HepG2 (cell line): ENCODE measurements around the gene SRBD1. TPM values are rescaled to one million over a fixed set of nuclear protein-coding genes. Genes with fewer than 3 reads are reported as not detected.

Experiments used
- ATAC-seq: fragments of 200-7000 bp; cut with Tn5 transposase; 3 replicates; pipeline ENCODE4 v1.9.1; 2020; ENCODE audit warnings: mild to moderate bottlenecking, moderate library complexity
- BruUV-seq: library from RNA; stranded (reverse); fragments of 400-500 nt; replicated peaks from 2 replicates; lab custom pipeline; 2021; lab: Mats Ljungman, UMichigan
- CTCF ChIA-PET: fragments of 300-600 bp; formaldehyde crosslinking; extraction: SDS; loops from one replicate; lab custom pipeline; 2021; ENCODE audit warnings: low total read pairs, inconsistent platforms, low intra/inter-chr PET ratio; lab: Yijun Ruan, JAX
- POLR2A ChIA-PET: fragments of 350-600 bp; sonication (Branson Sonifier 250); formaldehyde crosslinking; loops from one replicate; lab custom pipeline; 2020; ENCODE audit warnings: antibody characterized with exemption, inconsistent platforms; lab: Yijun Ruan, JAX
- DNase-seq: peaks from one replicate; pipeline ENCODE4 v3.0.0-alpha.2; 2015; ENCODE audit warnings: low spot score
- FAIRE-seq: peaks from 3 replicates; lab custom pipeline; 2011; peaks lifted over from hg19 to GRCh38; lab: Jason Lieb, UNC
- H2AFZ ChIP-seq: one replicate; pipeline ENCODE4 v1.6.1; 2011; ENCODE audit warnings: low read length, inconsistent platforms
- H3K27ac ChIP-seq: fragments of 300-600 bp; 3 replicates; pipeline ENCODE4 v1.8.0; 2011; ENCODE audit warnings: mixed run types, mild to moderate bottlenecking, mixed read lengths, low read length, inconsistent platforms; ENCODE audit not compliant: insufficient read depth; ENCODE audit errors: extremely low read length
- H3K27me3 ChIP-seq, 2 experiments: fragments of 200-600 bp in 1 of 2; 2 replicates in 1 of 2; 3 replicates in 1 of 2; pipeline versions ENCODE4 v1.6.0 to v1.8.0; 2011; ENCODE audit warnings: low read length in 2 of 2, mild to moderate bottlenecking in 2 of 2, moderate library complexity in 2 of 2, inconsistent platforms in 1 of 2; ENCODE audit not compliant: insufficient read depth in 2 of 2, control insufficient read depth in 1 of 2
- H3K36me3 ChIP-seq, 2 experiments: fragments of 200-600 bp in 1 of 2; replicated peaks in 1 of 2; 2 replicates in 1 of 2; 3 replicates in 1 of 2; pipeline versions ENCODE4 v1.5.1 to v1.8.0; 2011; ENCODE audit warnings: low read length in 2 of 2, inconsistent platforms in 1 of 2; ENCODE audit not compliant: insufficient read depth in 2 of 2, control insufficient read depth in 1 of 2
- H3K4me1 ChIP-seq: 2 replicates; pipeline ENCODE4 v1.5.1; 2012; ENCODE audit warnings: low read length, inconsistent platforms; ENCODE audit not compliant: insufficient read depth
- H3K4me2 ChIP-seq: 2 replicates; pipeline ENCODE4 v1.6.0; 2011; ENCODE audit warnings: low read depth, low read length, inconsistent platforms
- H3K4me3 ChIP-seq, 3 experiments: fragments of 200-600 bp in 1 of 3; sonication (generic), shearing (Covaris generic) in 1 of 3; replicated peaks in 1 of 3; 2 replicates each; pipeline ENCODE4 v1.5.1; 2011 to 2016; ENCODE audit warnings: low read length in 3 of 3, inconsistent platforms in 2 of 3, low read depth in 2 of 3, mild to moderate bottlenecking in 2 of 3, control low read depth in 1 of 3, mixed read lengths in 1 of 3; ENCODE audit not compliant: insufficient read depth in 1 of 3
- H3K79me2 ChIP-seq: one replicate; pipeline ENCODE4 v1.6.1; 2011; ENCODE audit warnings: low read length, inconsistent platforms; ENCODE audit not compliant: insufficient read depth
- H3K9ac ChIP-seq: 2 replicates; pipeline ENCODE4 v1.6.0; 2011; ENCODE audit warnings: mild to moderate bottlenecking, low read depth, low read length, inconsistent platforms; ENCODE audit not compliant: insufficient read depth
- H3K9me3 ChIP-seq: 2 replicates; pipeline ENCODE4 v1.5.1; 2012; ENCODE audit warnings: mild to moderate bottlenecking, low read length
- H4K20me1 ChIP-seq: 2 replicates; pipeline ENCODE4 v1.6.0; 2011; ENCODE audit warnings: inconsistent platforms, mild to moderate bottlenecking, low read length, moderate library complexity; ENCODE audit not compliant: insufficient read depth
- EED ChIP-seq: sonication (generic); formaldehyde crosslinking; IDR thresholded peaks from 2 replicates; pipeline ENCODE4 v1.5.0; 2020; ENCODE audit warnings: mild to moderate bottlenecking, missing genetic modification reagents
- NFRKB ChIP-seq: fragments of 450-650 bp; IDR thresholded peaks from 2 replicates; pipeline ENCODE4 v1.6.1; 2017
- NR2F6 ChIP-seq, 2 experiments: IDR thresholded peaks; 2 replicates each; pipeline ENCODE4 v1.6.1; 2016; ENCODE audit warnings: antibody characterized with exemption in 1 of 2, mild to moderate bottlenecking in 1 of 2
- REPIN1 ChIP-seq: sonication (generic); formaldehyde crosslinking; IDR thresholded peaks from 2 replicates; pipeline ENCODE4 v1.8.0; 2022; ENCODE audit warnings: missing genetic modification reagents, low read depth, mild to moderate bottlenecking, borderline replicate concordance
- SMAD1 ChIP-seq: sonication (generic); formaldehyde crosslinking; IDR thresholded peaks from 2 replicates; pipeline ENCODE4 v1.4.0; 2020; ENCODE audit warnings: missing genetic modification reagents, low read depth, mild to moderate bottlenecking, borderline replicate concordance
- SMAD3 ChIP-seq: sonication (generic); formaldehyde crosslinking; IDR thresholded peaks from 2 replicates; pipeline ENCODE4 v1.4.0; 2020; ENCODE audit warnings: missing genetic modification reagents
- ZNF124 ChIP-seq: sonication (generic); formaldehyde crosslinking; IDR thresholded peaks from 2 replicates; pipeline ENCODE4 v1.4.0; 2020; ENCODE audit warnings: missing genetic modification reagents
- ZNF563 ChIP-seq: sonication (generic); formaldehyde crosslinking; IDR thresholded peaks from 2 replicates; pipeline ENCODE4 v1.8.0; 2022; ENCODE audit warnings: mild to moderate bottlenecking, moderate library complexity, missing genetic modification reagents
- ZNF567 ChIP-seq: sonication (generic); formaldehyde crosslinking; IDR thresholded peaks from 2 replicates; pipeline ENCODE4 v1.8.1; 2023; ENCODE audit warnings: mild to moderate bottlenecking, missing genetic modification reagents, borderline replicate concordance
- ZNF589 ChIP-seq: sonication (generic); formaldehyde crosslinking; conservative IDR thresholded peaks from 2 replicates; pipeline ENCODE4 v1.8.0; 2022; ENCODE audit warnings: mild to moderate bottlenecking, moderate library complexity, missing genetic modification reagents
- ZNF616 ChIP-seq: sonication (generic); formaldehyde crosslinking; IDR thresholded peaks from 2 replicates; pipeline ENCODE4 v1.5.0; 2020; ENCODE audit warnings: low read depth, mild to moderate bottlenecking, missing genetic modification reagents
- ZNF746 ChIP-seq: sonication (generic); formaldehyde crosslinking; IDR thresholded peaks from 2 replicates; pipeline ENCODE4 v1.8.0; 2022; ENCODE audit warnings: mild to moderate bottlenecking, missing genetic modification reagents
- ZNF775 ChIP-seq: sonication (generic); formaldehyde crosslinking; IDR thresholded peaks from 2 replicates; pipeline ENCODE4 v1.4.0; 2020; ENCODE audit warnings: missing genetic modification reagents, mild to moderate bottlenecking, moderate library complexity, borderline replicate concordance
- ZSCAN29 ChIP-seq: sonication (generic); formaldehyde crosslinking; conservative IDR thresholded peaks from 2 replicates; pipeline ENCODE4 v1.4.0; 2020; ENCODE audit warnings: mild to moderate bottlenecking, missing genetic modification reagents
- WGBS: methylation state at CpG from one replicate; pipeline ENCODE4 v1.1.6; 2017; ENCODE audit warnings: low lambda C conversion rate; 5-methylcytosine and 5-hydroxymethylcytosine counted together
- in situ Hi-C: cut with HindIII; loops from 2 replicates; pipeline ENCODE4 v1.10.0; 2017; ENCODE audit warnings: low pct_unique_long_range_greater_than_20kb; ENCODE audit not compliant: extremely low pct_ligation_motif_present
- intact Hi-C: fragments of 100-400 bp; cut with micrococcal nuclease; formaldehyde crosslinking; loops from one replicate; pipeline ENCODE4 v1.10.0; 2022; ENCODE audit not compliant: unreplicated experiment
- polyA plus RNA-seq, 8 experiments: library from polyadenylated mRNA; depleted of rRNA in 3 of 8; stranded (reverse) in 7 of 8; unstranded in 1 of 8; fragments of >200 nt; fragmentation: Illumina TruSeq in 4 of 8; extraction: Trizol in 4 of 8; gene quantifications; 2 replicates each; pipeline versions ENCODE4 v1.2.1 to v1.2.3, GENCODE V29; 2011 to 2016; ENCODE audit warnings: low read depth in 4 of 8, missing spikeins in 1 of 8, mixed read lengths in 1 of 8; ENCODE audit not compliant: insufficient read depth in 1 of 8
- total RNA-seq, 5 experiments: library from RNA; depleted of rRNA; stranded (reverse); fragments of >200 nt; fragmentation: Illumina TruSeq; extraction: Trizol; gene quantifications; 2 replicates each; pipeline ENCODE4 v1.2.3, GENCODE V29; 2016; ENCODE audit warnings: low read depth in 1 of 5
- TF ChIP-seq, protein P1 (sequence below), 2 experiments: sonication (generic) in 1 of 2; formaldehyde crosslinking in 1 of 2; IDR thresholded peaks; 2 replicates each; pipeline versions ENCODE4 v1.6.1 to v1.9.0; 2014 to 2022; ENCODE audit warnings: antibody characterized with exemption in 1 of 2, borderline replicate concordance in 1 of 2, inconsistent platforms in 1 of 2, low read depth in 1 of 2, missing genetic modification reagents in 1 of 2

Gene SRBD1
- total and polyA plus RNA-seq, 2 of the 13 experiments (the other 11 are each of a cell fraction or from before 2014, with no cell fraction given) = 3.2 to 23.9 TPM

DNA sequence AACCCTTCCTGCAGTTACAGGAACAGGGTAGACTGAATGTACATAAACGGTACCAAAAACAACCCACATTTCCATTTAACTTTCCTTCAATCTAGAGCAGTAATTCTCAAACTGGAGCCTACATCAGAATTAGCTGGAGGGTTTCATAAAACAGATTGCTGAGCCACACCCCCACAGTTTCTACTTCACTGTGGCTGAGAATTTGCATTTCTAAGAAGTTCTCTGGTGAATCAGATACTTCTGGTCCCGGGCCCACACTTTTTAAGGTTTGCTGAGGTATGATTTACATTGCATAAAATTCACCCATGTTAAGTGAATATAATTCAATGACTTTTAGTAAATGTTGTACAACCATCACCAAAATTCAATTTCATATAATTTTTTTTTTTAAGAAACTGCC, 113.7 kb downstream of the SRBD1 start:
- Histone ChIP-seq H3K79me2 (no peaks in the 10 kb centered on the region), H3K36me3 (no peaks in the 10 kb centered on the region), H4K20me1 (no peaks in the 10 kb centered on the region), H3K9me3 (0 out of 2 replicates have a peak, but pooled peaks cover 4% of the 10 kb centered on the region), H3K4me1 (no peaks in the 10 kb centered on the region), H3K9ac (no peak overlapping the region), H2AFZ (no peak overlapping the region), H3K27me3 (no peaks in the 10 kb centered on the region; a peak in 1 of 5 replicates), H3K4me2 (no peak overlapping the region), H3K27ac (no peak overlapping the region), H3K4me3 (no peak overlapping the region)
- WGBS = 89% methylated on average over 2 of the region's 2 CpGs
- CTCF ChIA-PET = interaction anchor here (0.8 kb wide), 1 partner anchor 516 kb away, joined by 4 read pairs; no protein-coding TSS in a partner anchor
- TF ChIP-seq ZNF775 (no peak), ZSCAN29 (no peak), SMAD3 (CRISPR knock-in tag) (no peak), ZNF589 (CRISPR knock-in tag) (no peak), ZNF746 (CRISPR knock-in tag) (no peak), REPIN1 (no peak), ZNF124 (no peak), NR2F6 (IDR thresholded peaks at IDR 0.05) (no peak), NR2F6 (CRISPR knock-in tag; IDR thresholded peaks at IDR 0.05) (no peak), ZNF563 (CRISPR knock-in tag) (no peak), NFRKB (no peak), SMAD1 (CRISPR knock-in tag) (no peak), ZNF616 (CRISPR knock-in tag) (no peak), ZNF567 (CRISPR knock-in tag) (no peak), EED (CRISPR knock-in tag) (no peak)
- TF ChIP-seq, protein P1, sequence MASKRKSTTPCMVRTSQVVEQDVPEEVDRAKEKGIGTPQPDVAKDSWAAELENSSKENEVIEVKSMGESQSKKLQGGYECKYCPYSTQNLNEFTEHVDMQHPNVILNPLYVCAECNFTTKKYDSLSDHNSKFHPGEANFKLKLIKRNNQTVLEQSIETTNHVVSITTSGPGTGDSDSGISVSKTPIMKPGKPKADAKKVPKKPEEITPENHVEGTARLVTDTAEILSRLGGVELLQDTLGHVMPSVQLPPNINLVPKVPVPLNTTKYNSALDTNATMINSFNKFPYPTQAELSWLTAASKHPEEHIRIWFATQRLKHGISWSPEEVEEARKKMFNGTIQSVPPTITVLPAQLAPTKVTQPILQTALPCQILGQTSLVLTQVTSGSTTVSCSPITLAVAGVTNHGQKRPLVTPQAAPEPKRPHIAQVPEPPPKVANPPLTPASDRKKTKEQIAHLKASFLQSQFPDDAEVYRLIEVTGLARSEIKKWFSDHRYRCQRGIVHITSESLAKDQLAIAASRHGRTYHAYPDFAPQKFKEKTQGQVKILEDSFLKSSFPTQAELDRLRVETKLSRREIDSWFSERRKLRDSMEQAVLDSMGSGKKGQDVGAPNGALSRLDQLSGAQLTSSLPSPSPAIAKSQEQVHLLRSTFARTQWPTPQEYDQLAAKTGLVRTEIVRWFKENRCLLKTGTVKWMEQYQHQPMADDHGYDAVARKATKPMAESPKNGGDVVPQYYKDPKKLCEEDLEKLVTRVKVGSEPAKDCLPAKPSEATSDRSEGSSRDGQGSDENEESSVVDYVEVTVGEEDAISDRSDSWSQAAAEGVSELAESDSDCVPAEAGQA (IDR thresholded peaks at IDR 0.05; ENCODE audit: low read depth) = no peak
- TF ChIP-seq, protein P1 (CRISPR knock-in tag; IDR thresholded peaks at IDR 0.05; ENCODE audit: borderline replicate concordance) = no peak
- FAIRE-seq (no peak), ATAC-seq (no peak), DNase-seq (no peak)
- in situ Hi-C loops (no loop called here), intact Hi-C loops (no loop called here)
- POLR2A ChIA-PET = no interaction called here
- no TSS peak for BruUV-seq
